ENCODE data around the gene ALB. TPM values are rescaled to one million over a fixed set of nuclear protein-coding genes. Genes with fewer than 3 reads are reported as not detected.

ALB gene
- total RNA-seq, 1 experiment from 2014 or later = not detected

DNA sequence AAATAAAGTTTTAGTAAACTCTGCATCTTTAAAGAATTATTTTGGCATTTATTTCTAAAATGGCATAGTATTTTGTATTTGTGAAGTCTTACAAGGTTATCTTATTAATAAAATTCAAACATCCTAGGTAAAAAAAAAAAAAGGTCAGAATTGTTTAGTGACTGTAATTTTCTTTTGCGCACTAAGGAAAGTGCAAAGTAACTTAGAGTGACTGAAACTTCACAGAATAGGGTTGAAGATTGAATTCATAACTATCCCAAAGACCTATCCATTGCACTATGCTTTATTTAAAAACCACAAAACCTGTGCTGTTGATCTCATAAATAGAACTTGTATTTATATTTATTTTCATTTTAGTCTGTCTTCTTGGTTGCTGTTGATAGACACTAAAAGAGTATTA lies 370 bp downstream of the ALB start:
- Histone ChIP-seq H3K4me3 (no peak overlapping the region), H3K9me3 (no peaks in the 10 kb centered on the region), H3K27me3 (no peaks in the 10 kb centered on the region), H3K36me3 (no peaks in the 10 kb centered on the region)
- DNase-seq = no peak

DNA sequence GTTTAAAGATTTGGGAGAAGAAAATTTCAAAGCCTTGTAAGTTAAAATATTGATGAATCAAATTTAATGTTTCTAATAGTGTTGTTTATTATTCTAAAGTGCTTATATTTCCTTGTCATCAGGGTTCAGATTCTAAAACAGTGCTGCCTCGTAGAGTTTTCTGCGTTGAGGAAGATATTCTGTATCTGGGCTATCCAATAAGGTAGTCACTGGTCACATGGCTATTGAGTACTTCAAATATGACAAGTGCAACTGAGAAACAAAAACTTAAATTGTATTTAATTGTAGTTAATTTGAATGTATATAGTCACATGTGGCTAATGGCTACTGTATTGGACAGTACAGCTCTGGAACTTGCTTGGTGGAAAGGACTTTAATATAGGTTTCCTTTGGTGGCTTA lies 1.1 kb downstream of the ALB start:
- H3K9me3 ChIP-seq = no peaks in the 10 kb centered on the region

DNA sequence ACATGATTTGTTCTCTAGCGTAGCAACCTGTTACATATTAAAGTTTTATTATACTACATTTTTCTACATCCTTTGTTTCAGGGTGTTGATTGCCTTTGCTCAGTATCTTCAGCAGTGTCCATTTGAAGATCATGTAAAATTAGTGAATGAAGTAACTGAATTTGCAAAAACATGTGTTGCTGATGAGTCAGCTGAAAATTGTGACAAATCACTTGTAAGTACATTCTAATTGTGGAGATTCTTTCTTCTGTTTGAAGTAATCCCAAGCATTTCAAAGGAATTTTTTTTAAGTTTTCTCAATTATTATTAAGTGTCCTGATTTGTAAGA lies 2.4 kb downstream of the ALB start:
- Histone ChIP-seq H3K27me3 (no peaks in the 10 kb centered on the region; the same call in 1 of the 2 replicates), H3K36me3 (no peaks in the 10 kb centered on the region), H3K4me3 (no peak overlapping the region), H3K9me3 (no peaks in the 10 kb centered on the region)
- no peak for DNase-seq

More for the DNA sequence above, 1.1 kb downstream of the ALB start:
- DNase-seq = no peak
- H3K36me3 ChIP-seq = no peaks in the 10 kb centered on the region
- no peak overlapping the region for H3K4me3 ChIP-seq
- no peaks in the 10 kb centered on the region for H3K27me3 ChIP-seq

DNA sequence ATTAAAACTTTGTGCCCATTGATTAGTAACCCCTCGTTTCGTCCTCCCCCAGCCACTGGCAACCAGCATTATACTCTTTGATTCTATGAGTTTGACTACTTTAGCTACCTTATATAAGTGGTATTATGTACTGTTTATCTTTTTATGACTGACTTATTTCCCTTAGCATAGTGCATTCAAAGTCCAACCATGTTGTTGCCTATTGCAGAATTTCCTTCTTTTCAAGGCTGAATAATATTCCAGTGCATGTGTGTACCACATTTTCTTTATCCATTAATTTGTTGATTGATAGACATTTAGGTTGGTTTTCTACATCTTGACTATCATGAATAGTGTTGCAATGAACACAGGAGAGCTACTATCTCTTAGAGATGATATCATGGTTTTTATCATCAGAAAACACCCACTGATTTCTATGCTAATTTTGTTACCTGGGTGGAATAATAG lies 3.2 kb downstream of the ALB start:
- DNase-seq = no peak
- Histone ChIP-seq H3K4me3 (no peak overlapping the region), H3K36me3 (no peaks in the 10 kb centered on the region), H3K9me3 (no peaks in the 10 kb centered on the region), H3K27me3 (no peaks in the 10 kb centered on the region; the same call in 1 of the 2 replicates)

DNA sequence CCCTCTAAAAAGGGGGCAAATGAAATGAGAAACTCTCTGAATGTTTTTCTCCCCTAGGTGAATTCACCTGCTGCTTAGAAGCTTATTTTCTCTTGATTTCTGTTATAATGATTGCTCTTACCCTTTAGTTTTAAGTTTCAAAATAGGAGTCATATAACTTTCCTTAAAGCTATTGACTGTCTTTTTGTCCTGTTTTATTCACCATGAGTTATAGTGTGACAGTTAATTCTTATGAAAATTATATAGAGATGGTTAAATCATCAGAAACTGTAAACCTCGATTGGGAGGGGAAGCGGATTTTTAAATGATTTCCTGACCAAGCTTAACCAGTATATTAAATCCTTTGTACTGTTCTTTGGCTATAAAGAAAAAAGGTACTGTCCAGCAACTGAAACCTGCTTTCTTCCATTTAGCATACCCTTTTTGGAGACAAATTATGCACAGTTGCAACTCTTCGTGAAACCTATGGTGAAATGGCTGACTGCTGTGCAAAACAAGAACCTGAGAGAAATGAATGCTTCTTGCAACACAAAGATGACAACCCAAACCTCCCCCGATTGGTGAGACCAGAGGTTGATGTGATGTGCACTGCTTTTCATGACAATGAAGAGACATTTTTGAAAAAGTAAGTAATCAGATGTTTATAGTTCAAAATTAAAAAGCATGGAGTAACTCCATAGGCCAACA lies 4.2 kb downstream of the ALB start:
- no peak for DNase-seq
- Histone ChIP-seq H3K9me3 (no peaks in the 10 kb centered on the region), H3K4me3 (no peak overlapping the region), H3K27me3 (no peaks in the 10 kb centered on the region; the same call in 1 of the 2 replicates), H3K36me3 (no peaks in the 10 kb centered on the region)

DNA sequence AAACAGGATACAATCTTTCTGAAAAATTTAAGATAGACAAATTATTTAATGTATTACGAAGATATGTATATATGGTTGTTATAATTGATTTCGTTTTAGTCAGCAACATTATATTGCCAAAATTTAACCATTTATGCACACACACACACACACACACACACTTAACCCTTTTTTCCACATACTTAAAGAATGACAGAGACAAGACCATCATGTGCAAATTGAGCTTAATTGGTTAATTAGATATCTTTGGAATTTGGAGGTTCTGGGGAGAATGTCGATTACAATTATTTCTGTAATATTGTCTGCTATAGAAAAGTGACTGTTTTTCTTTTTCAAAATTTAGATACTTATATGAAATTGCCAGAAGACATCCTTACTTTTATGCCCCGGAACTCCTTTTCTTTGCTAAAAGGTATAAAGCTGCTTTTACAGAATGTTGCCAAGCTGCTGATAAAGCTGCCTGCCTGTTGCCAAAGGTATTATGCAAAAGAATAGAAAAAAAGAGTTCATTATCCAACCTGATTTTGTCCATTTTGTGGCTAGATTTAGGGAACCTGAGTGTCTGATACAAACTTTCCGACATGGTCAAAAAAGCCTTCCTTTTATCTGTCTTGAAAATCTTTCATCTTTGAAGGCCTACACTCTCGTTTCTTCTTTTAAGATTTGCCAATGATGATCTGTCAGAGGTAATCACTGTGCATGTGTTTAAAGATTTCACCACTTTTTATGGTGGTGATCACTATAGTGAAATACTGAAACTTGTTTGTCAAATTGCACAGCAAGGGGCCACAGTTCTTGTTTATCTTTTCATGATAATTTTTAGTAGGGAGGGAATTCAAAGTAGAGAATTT lies 5.2 kb downstream of the ALB start:
- H3K4me3 ChIP-seq = no peak overlapping the region
- H3K9me3 ChIP-seq = no peaks in the 10 kb centered on the region
- no peaks in the 10 kb centered on the region for H3K36me3 ChIP-seq
- DNase-seq = no peak
- no peaks in the 10 kb centered on the region; the same call in 1 of the 2 replicates for H3K27me3 ChIP-seq

DNA sequence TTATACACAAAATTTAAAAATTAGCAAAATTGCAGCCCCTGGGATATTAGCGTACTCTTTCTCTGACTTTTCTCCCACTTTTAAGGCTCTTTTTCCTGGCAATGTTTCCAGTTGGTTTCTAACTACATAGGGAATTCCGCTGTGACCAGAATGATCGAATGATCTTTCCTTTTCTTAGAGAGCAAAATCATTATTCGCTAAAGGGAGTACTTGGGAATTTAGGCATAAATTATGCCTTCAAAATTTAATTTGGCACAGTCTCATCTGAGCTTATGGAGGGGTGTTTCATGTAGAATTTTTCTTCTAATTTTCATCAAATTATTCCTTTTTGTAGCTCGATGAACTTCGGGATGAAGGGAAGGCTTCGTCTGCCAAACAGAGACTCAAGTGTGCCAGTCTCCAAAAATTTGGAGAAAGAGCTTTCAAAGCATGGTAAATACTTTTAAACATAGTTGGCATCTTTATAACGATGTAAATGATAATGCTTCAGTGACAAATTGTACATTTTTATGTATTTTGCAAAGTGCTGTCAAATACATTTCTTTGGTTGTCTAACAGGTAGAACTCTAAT lies 6.0 kb downstream of the ALB start:
- Histone ChIP-seq H3K9me3 (no peaks in the 10 kb centered on the region), H3K27me3 (no peaks in the 10 kb centered on the region; the same call in 1 of the 2 replicates), H3K36me3 (no peaks in the 10 kb centered on the region), H3K4me3 (no peak overlapping the region)
- no peak for DNase-seq

DNA sequence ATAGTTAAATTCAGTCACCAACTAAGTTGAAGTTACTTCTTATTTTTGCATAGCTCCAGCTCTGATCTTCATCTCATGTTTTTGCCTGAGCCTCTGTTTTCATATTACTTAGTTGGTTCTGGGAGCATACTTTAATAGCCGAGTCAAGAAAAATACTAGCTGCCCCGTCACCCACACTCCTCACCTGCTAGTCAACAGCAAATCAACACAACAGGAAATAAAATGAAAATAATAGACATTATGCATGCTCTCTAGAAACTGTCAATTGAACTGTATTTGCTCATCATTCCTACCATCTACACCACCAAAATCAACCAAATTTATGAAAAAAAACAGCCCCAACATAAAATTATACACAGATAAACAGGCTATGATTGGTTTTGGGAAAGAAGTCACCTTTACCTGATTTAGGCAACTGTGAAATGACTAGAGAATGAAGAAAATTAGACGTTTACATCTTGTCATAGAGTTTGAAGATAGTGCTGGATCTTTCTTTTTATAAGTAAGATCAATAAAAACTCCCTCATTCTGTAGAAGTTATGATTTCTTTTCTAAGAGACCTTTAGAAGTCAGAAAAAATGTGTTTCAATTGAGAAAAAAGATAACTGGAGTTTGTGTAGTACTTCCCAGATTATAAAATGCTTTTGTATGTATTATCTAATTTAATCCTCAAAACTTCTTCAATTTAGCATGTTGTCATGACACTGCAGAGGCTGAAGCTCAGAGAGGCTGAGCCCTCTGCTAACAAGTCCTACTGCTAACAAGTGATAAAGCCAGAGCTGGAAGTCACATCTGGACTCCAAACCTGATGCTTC lies 7.0 kb downstream of the ALB start:
- H3K27me3 ChIP-seq = no peaks in the 10 kb centered on the region; the same call in 1 of the 2 replicates
- no peak overlapping the region for H3K4me3 ChIP-seq
- H3K9me3 ChIP-seq = no peaks in the 10 kb centered on the region
- DNase-seq = no peak
- no peaks in the 10 kb centered on the region for H3K36me3 ChIP-seq

DNA sequence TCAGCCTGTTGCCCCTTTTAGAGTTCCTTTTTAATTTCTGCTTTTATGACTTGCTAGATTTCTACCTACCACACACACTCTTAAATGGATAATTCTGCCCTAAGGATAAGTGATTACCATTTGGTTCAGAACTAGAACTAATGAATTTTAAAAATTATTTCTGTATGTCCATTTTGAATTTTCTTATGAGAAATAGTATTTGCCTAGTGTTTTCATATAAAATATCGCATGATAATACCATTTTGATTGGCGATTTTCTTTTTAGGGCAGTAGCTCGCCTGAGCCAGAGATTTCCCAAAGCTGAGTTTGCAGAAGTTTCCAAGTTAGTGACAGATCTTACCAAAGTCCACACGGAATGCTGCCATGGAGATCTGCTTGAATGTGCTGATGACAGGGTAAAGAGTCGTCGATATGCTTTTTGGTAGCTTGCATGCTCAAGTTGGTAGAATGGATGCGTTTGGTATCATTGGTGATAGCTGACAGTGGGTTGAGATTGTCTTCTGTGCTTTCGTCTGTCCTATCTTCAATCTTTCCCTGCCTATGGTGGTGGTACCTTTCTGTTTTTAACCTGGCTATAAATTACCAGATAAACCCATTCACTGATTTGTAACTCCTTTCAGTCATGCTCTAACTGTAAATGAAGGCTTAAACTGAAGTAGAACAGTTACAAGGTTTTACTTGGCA lies 7.8 kb downstream of the ALB start:
- Histone ChIP-seq H3K36me3 (no peaks in the 10 kb centered on the region), H3K27me3 (no peaks in the 10 kb centered on the region; the same call in 1 of the 2 replicates), H3K4me3 (no peak overlapping the region), H3K9me3 (no peaks in the 10 kb centered on the region)
- DNase-seq = no peak

DNA sequence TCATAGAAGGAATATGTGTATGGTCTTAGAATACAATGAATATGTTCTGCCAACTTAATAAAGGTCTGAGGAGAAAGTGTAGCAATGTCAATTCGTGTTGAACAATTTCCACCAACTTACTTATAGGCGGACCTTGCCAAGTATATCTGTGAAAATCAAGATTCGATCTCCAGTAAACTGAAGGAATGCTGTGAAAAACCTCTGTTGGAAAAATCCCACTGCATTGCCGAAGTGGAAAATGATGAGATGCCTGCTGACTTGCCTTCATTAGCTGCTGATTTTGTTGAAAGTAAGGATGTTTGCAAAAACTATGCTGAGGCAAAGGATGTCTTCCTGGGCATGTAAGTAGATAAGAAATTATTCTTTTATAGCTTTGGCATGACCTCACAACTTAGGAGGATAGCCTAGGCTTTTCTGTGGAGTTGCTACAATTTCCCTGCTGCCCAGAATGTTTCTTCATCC lies 9.2 kb downstream of the ALB start:
- no peak for DNase-seq
- no peaks in the 10 kb centered on the region; the same call in 1 of the 2 replicates for H3K27me3 ChIP-seq
- no peak overlapping the region for H3K4me3 ChIP-seq
- H3K9me3 ChIP-seq = no peaks in the 10 kb centered on the region
- H3K36me3 ChIP-seq = no peaks in the 10 kb centered on the region

DNA sequence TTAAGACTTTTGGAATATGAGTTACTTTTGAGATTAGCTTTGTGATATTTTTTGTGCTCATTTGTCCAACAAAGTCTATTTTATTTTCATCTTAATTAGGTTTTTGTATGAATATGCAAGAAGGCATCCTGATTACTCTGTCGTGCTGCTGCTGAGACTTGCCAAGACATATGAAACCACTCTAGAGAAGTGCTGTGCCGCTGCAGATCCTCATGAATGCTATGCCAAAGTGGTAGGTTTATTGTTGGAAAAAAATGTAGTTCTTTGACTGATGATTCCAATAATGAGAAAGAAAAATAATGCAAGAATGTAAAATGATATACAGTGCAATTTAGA lies 10.8 kb downstream of the ALB start:
- Histone ChIP-seq H3K4me3 (no peak overlapping the region), H3K36me3 (no peaks in the 10 kb centered on the region), H3K27me3 (no peaks in the 10 kb centered on the region; the same call in 1 of the 2 replicates), H3K9me3 (no peaks in the 10 kb centered on the region)
- DNase-seq = no peak

DNA sequence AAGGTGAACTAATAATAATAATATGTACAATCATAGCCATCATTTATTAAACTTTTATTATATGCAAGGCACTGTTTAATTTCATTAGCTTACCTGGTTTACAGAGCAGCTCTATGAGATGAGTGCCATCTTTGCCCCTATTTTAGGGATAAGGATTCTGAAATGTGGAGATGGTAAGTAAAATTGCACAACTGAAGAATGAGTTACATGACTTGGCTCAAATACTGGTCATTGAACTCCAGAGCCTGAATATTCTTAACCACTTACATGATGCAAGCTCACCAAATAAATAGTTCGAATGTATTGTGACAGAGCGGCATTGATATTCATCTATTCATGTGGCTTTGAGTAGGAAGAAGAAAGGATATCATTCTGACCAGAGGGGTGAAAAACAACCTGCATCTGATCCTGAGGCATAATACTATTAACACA lies 11.7 kb downstream of the ALB start:
- H3K9me3 ChIP-seq = no peaks in the 10 kb centered on the region
- no peaks in the 10 kb centered on the region for H3K36me3 ChIP-seq
- H3K4me3 ChIP-seq = no peak overlapping the region
- no peak for DNase-seq
- H3K27me3 ChIP-seq = no peaks in the 10 kb centered on the region; the same call in 1 of the 2 replicates

DNA sequence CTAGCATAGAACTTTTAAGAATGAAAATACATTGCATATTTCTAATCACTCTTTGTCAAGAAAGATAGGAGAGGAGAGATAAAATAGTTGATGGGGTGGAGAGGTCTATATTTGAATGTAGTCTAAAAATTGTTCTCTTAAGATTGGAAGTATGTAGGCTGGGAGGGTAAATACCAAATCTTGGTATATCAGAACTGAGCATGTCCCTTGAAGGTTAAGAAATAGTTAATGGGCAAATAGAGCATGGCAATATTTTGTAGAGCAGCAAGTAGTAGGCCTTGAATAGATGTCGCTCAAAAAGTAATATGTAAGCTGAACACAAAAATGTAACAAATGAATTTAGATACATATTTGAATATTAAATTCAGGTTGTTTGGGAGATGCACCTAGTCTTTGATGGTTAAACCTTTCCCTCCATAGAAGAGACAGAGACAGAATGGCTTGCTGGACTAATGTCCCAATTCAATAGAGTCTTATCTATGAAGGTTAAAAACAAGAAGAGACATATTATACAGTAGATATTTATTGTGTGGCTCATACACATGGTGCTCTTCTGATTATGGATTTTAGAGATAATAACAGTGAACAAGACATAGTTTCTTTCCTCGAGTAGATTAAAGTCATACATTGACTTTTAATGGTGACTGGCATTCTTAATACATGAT lies 12.5 kb downstream of the ALB start:
- Histone ChIP-seq H3K4me3 (no peak overlapping the region), H3K9me3 (no peaks in the 10 kb centered on the region), H3K36me3 (no peaks in the 10 kb centered on the region), H3K27me3 (no peaks in the 10 kb centered on the region; the same call in 1 of the 2 replicates)
- no peak for DNase-seq

DNA sequence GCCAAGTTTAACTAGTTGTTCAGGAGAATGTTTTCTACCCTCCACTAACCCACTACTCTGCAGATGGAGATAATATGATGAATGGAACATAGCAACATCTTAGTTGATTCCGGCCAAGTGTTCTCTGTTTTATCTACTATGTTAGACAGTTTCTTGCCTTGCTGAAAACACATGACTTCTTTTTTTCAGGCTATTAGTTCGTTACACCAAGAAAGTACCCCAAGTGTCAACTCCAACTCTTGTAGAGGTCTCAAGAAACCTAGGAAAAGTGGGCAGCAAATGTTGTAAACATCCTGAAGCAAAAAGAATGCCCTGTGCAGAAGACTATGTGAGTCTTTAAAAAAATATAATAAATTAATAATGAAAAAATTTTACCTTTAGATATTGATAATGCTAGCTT lies 13.3 kb downstream of the ALB start:
- Histone ChIP-seq H3K27me3 (no peaks in the 10 kb centered on the region; the same call in 1 of the 2 replicates), H3K4me3 (no peak overlapping the region), H3K36me3 (no peaks in the 10 kb centered on the region), H3K9me3 (no peaks in the 10 kb centered on the region)
- no peak for DNase-seq

DNA sequence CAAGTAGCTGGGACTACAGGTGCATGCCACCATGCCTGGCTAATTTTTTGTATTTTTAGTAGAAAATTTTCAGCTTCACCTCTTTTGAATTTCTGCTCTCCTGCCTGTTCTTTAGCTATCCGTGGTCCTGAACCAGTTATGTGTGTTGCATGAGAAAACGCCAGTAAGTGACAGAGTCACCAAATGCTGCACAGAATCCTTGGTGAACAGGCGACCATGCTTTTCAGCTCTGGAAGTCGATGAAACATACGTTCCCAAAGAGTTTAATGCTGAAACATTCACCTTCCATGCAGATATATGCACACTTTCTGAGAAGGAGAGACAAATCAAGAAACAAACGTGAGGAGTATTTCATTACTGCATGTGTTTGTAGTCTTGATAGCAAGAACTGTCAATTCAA lies 13.9 kb downstream of the ALB start:
- no peak overlapping the region for H3K4me3 ChIP-seq
- H3K36me3 ChIP-seq = no peaks in the 10 kb centered on the region
- no peaks in the 10 kb centered on the region; the same call in 1 of the 2 replicates for H3K27me3 ChIP-seq
- no peaks in the 10 kb centered on the region for H3K9me3 ChIP-seq
- DNase-seq = no peak

DNA sequence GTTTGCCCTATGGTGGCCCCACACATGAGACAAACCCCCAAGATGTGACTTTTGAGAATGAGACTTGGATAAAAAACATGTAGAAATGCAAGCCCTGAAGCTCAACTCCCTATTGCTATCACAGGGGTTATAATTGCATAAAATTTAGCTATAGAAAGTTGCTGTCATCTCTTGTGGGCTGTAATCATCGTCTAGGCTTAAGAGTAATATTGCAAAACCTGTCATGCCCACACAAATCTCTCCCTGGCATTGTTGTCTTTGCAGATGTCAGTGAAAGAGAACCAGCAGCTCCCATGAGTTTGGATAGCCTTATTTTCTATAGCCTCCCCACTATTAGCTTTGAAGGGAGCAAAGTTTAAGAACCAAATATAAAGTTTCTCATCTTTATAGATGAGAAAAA lies 14.6 kb downstream of the ALB start:
- Histone ChIP-seq H3K27me3 (no peaks in the 10 kb centered on the region; the same call in 1 of the 2 replicates), H3K9me3 (no peaks in the 10 kb centered on the region), H3K4me3 (no peak overlapping the region), H3K36me3 (no peaks in the 10 kb centered on the region)
- DNase-seq = no peak

All from MG63 (cell line).